Inferior parietal cortex (tissue), 1 donor: Measurements from ENCODE around the gene EML4.
"Not testable (repeated sequence)": the region's sequence is repeated elsewhere in the genome, so short reads cannot be mapped to it uniquely, and the experiment has no call there.

Source experiments
- DNase-seq: peaks from one replicate; pipeline ENCODE4 v3.0.0-alpha.2; 2016; ENCODE audit errors: extremely low spot score

Gene EML4

DNA sequence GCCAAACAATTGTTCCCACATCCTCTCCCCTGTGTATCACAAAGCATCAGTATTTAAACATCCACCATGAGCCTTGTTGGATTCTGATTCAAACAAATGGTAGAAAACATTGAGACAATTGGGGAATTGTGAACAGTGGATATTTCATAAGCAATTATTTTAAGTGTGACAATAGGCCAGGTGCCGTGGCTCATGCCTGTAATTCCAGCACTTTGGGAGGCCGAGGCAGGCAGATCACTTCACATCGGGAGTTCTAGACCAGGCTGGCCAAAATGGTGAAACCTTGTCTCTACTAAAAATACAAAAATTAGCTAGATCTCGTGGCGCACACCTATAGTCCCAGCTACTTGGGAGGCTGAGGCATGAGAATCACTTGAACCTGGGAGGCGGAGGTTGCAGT, 165.7 kb downstream of the EML4 start:
- not testable (repeated sequence) for DNase-seq

DNA sequence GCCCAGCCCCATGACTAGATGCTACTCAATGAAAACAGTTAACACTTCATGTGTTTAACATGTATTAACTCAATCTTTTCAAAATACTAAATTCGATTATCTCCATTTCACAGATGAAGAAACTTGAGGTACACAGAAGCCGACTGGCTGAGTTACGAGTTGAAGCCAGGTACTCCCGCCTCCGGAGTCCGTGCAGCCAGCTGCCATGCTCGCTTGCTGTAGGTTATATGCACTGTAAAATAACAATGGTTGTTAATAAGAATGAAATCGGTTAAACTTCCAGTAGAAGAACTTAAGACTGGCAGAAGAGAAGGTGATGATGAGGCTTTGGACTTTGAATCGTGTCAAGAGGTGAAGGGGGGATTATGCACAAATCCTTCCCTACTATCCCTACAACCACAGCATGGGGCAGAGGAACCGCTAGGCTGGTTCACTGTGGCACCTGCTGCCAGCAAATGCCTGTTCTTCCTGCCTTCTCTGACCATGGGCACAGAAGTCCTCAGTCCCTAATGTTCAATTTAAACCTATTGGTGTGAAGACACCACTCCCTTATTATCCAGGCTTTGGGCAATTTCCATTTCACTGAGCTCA, 166.5 kb downstream of the EML4 start:
- no peak for DNase-seq

DNA sequence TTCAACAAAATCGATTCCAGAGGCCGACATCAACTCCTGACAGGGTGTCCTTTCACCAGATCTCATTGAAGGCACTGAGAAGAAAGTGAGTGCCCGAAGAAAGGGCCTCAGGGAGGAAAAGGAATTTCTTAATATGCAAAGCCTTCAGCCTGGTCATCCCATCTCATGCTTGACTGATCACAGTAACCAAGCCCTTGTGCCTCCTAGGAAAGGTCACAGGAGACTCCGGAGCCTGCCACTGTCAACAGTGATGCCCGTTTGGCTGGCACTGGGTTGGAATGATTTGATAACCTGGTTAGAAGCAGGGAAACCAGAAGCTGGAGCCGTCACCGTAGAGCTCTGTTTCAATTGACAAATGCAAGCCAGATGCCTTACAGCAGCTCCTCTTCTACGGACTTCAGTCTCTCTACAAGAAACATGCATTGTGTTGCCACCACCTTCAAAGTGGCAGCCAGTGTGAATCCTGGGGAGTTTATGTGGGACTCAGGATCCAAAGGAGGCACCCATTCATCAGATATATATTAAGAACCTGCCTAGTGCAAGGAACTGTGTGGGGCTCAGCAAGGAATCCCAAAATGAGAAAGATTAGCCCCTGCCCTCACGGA, 167.3 kb downstream of the EML4 start:
- no peak for DNase-seq

DNA sequence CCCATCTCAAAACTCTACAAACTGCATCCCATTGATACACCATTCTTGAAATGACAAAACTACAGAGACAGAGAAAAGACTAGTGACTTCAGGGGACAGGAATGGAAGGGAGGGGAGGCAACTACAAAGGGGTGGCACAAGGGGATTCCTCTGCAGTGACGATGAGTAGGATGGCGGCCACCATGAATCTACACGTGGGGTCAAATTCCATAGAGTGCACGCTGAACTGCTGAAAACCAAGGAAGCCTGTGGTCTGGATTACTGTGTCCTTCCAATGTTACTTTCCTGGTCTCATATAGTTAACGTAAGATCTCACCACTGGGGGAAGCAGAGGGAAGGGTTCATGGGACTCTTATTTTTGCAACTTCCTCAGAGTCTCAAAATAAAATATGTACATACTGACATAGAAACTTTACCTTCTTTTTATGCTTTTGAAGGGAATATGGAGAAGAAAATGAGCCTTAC, 168.2 kb downstream of the EML4 start:
- no peak for DNase-seq

DNA sequence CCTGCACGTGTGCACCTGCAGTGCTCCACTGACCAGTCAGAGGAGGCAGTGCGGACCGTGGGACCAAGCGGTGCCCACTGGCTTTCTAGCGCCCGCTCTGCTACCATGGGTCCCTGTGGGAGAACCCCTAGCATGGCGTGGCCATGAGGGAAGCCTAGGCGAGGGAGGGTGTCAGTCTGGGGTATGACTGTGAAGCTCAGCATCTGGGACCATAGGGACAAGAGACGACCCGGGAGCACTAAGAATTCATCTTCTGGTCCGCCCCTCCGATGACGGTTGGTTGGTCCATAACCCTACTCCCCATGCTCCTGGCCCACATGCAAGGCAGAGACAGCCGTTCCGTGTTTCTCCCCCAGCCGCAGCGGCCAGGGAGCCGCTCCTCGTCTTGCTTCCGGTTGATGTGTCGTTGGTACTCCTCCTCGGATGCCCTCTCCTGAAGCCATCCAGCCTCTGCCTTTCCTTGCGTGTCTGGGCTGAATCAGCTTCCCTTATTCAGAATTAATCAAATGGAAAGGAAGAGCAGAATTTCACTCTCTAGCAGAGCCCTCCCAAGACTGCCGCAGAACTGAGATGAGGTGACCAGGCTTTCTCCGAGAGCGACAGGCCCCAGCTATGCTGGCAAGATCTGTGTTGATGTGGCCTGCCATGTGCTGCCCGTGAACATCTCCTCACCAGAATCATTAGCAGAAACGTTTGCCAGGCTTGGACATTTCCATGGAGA, 168.9 kb downstream of the EML4 start:
- no peak for DNase-seq

DNA sequence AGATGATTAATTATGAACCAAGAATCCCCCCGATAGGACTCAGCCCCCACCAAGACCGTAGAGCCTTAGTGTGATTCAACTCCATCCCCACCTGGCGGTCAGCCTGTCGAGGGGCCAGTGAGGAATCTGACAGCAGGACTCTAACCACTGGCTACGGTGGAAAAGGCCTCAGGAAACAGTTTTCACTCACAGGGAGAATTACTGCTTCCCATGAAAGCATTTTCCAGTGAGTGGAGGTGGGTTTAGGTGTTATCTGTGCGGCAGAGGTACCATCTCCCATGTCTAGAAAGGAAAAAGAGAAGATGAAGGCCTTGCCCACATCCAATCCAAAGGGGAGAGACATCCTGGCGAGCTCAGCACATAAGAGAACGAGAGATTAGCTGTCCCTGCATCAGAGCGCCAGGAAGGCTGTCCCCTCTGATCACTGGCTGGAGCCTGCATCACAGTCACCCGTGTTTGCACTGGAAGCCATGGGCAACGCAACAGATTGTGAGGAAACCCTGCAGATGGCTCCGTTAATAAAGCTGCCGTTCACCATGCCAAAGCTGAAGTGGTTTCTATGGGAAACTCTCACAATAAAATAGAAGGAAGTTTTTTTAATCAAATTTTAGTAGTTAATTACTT, 169.5 kb downstream of the EML4 start:
- no peak for DNase-seq

DNA sequence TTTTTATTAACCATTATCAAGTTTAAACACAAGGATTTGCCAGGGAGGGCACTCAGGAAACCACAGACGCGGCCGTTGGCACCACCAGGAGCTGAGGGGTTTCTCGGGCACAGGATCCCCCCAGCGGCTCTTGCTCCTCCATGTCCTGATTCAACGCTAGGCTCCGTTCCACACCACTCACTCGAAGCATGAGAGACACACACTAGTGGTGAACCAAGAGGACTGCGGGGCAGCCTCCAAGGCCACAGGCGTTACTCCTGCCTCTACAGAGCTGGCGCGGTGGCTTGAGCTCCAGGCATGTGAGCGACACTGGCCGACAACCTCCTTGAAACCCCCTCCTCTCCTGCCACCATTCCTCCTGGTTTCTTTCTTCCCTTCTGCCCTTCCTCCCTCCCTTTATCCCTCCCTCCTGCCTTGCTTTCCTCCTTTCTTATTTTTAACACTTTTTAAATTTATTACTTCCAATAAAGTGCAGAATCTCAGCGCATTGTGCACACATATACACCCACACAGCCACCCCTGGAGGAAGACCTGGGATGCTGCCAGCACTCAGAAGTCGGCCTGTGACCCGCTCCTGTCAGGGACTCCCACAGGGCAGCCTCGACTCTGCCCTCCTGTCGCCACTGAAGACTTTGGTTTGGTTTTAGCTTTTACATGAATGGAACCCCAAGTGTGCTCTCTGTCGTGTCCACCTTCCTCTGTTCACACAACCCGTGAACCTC, 170.2 kb downstream of the EML4 start:
- DNase-seq: no peak

DNA sequence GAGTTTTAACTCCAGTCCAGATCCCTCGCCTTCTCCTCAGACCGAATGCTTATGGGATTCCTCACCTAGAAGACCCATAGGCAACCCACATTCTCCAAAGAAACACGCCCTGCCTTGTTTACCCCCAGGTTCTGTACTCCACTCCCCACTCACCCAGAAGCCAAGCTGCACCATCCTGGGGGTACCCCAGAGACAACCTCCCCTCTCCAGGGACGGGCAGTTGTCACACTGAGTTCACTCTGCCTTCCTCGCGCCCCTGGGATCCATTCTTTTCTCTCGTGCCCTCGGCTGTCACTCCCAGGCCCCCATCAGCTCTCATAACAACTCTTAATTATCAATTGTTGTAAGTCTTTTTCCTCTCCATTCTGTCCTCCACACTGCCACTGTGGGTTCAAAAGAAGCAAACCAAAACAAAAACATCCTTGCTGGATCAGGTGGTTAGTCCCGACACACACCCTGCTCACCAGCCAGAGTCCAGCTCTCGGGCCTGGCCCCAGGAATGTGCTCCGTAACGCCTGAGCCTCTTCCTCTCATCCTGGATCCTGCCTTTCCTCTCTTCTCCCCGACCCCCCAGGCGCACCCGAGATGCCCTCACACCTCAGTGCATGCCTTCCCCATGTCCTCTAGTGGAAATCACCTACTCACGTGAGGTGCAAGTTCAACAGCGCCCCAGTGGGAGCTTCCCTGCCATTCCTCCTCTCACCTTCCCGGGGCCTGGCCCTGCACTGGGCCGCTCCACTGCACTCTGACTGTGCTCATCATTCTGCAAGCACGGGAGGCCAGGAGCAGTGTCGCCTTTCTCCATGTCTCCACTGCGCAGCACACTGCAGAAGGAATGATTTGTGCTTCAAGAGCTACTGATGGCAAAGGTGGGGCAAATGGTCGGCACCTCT, 171.1 kb downstream of the EML4 start:
- no peak for DNase-seq

DNA sequence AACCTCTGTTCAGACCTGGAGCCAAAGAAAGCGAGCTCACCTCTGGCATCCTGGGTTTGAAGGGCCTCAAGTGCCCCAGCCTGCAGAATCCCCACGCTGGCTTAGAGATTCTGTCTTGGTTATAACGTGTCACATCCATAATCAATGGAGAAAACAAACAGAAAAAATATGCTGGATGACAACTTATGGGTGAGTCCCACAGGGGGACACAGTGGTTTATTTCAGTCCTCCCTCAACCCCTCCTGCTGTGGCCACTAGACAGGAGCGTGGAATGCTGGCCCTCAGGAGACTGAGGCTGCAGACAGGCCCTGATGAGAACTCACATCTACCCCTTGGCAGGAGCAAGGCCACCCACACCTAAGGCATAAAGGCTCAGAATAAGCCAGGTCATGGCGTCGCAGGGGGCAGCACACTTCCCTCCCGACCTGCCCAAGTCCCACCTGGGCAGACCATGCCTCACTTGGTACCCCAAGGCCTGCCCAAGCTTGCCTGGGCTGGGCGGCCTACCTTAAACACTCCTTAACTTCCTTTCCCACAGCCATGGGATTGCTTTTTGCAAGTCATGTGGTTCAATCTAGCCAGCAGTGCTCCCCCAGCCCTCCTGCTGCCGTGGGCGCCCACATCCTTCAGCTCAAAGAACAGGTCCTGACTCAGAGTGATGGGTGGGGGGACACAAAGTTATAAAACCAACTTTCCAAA, 171.9 kb downstream of the EML4 start:
- no peak for DNase-seq

DNA sequence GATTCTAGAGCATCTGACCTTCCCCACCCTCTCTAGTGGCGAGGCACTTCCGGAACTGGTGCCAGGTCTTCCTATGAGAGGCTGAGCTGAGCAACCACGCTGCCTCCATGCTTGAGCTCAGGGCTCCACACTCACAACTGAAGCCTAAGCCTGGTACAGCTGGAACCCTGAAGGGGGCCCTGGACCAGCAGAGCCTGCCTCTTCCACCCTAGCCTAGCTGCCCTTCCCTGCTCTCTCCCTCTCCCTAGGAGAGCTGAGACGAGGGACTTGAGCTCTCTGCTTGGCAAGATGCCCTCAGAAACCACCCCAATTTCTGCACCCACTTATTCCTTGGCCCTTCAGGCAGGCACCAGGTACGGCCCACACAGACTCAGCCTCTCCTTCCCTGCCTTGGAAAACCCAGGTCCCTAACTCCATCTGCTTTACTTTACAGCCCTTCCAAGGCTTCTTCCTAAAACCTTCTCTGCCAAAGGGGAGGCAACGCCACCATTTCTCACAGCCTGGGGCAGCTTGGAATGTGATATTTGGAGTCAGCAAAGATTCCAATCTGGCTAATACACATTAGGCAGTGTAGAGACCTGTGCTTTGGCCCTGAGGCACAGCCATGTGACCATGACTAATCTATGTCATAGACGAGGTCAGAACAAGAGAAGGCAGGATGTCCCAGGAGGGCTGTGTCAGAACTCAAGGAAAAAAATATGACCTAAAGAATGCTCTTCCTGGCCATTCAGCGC, 173.1 kb downstream of the EML4 start:
- DNase-seq: no peak

DNA sequence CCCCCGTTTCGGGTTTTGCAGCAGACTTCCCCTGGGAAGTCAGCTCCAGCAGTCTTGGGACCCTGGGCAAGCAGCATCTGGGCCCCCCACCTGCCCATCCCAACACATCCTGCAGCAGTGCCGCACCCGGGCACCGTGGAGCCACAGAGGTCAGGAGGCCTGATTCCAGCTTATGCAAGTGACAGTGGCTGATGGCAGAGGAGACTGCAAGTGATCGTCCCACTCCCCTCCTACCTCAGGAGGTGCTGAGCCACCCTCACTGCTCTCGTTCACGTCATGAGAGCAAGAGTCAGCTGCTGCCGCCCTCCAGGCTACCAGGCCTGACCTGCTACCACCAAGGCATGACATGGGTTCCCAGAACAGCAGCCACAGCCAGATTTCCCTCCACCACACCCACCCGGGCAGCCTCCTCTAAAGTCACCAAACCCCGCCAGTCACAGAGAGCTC, 173.7 kb downstream of the EML4 start:
- DNase-seq: no peak

DNA sequence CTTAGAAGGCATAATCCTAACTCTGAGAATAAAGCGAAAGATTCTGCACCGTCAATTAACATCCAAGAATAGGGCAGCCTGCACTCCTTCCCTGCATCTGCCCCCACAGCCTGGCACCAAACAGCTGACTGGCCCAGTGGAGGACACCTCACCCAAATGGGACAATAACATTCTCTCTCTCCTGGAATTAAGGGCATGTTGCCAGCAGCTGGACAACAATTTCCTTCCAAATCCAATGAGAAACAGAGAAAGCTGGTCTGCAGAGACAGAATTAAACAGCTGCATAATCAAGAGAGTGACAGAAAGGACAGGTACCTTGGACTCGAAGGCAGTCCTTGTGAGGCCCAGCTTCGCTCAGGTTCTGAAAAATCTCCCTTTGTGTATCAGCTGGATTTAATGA, 176.8 kb downstream of the EML4 start:
- no peak for DNase-seq

DNA sequence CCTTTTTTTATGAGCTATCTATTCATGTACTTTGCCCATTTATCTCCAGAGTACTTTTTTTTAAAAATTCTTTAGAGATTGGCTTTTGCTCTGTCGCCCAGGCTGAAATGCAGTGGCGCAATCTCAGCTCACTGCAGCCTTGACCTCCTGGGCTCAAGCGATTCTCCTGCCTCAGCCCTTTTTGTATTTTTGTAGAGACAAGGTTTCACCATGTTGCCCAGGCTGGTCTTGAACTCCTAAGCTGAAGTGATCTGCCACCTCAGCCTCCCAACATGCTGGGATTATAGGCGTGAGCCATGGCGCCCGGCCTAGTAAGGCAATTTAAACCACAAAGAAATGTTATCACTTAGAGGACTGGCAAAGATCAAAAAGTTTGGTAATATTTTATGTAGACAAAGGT, 177.7 kb downstream of the EML4 start:
- DNase-seq: not testable (repeated sequence)

DNA sequence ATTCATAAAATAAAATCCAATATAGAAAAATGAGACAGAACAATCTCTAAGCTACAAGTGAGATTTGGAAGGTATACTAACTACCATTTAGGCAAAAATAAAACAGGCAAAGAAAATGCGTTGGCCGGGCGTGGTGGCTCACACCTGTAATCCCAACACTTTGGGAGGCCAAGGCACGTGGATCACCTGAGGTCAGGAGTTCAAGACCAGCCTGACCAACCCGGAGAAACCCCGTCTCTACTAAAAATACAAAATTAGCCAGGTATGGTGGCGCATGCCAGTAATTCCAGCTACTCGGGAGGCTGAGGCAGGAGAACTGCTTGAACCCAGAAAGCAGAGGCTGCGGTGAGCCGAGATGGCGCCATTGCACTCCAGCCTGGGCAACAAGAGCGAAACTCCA, 178.4 kb downstream of the EML4 start:
- DNase-seq: not testable (repeated sequence)

DNA sequence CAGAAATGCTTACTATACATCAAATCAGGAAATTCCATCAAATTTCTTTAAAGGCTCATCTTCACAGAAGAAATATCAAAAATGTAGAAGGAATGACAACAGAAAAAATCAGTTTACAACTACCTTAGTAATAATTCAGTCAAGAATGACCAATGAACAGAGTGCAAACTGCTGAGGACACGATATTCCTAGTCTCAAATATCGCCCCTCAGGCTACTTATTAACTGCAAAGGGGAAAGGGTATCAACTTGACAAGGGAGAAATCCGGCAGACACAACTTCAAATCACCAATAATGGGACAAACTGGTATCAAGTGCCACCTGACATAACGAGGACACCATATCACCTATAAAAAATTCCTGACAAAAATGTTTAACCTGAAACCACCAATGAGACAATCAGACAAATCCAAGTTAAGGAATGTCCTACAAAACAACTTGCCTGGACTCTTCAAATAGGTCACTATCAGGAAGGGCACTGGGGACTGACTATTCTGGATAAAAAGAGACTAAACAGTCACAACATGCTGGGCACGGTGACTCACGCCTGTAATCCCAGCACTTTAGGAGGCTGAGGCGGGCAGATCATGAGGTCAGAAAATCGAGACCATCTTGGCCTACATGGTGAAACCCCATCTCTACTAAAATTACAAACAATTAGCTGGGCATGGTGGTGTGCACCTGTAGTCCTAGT, 179.1 kb downstream of the EML4 start:
- no peak for DNase-seq

DNA sequence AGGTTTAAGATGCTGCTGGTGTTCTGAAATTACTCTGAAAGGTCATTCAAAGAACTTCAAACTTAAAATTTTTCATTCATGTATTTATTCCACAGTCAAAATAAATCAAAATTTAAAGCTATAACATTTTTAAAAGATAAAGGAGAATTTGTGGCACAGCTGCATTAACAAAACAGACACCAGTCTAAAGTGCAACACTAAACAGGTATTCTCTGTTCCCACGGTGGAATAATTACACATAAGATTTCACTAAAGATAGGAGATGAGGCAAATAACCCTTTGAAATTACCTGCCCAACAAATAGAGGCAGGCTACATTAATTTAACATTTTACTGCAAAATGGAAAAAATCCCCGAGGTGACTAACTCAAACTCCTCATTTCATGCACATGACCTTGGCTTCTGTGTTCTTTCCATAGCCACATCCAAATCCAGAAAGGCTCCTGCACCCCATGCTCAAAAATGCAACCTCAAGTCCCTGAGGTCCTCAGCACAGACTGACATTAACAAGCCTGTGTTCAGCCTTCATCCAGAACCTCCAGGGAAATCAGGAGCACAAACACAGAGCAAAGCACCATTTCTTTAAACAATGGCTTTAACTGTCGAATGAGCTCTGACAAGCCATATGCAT, 181.4 kb downstream of the EML4 start:
- DNase-seq: no peak

DNA sequence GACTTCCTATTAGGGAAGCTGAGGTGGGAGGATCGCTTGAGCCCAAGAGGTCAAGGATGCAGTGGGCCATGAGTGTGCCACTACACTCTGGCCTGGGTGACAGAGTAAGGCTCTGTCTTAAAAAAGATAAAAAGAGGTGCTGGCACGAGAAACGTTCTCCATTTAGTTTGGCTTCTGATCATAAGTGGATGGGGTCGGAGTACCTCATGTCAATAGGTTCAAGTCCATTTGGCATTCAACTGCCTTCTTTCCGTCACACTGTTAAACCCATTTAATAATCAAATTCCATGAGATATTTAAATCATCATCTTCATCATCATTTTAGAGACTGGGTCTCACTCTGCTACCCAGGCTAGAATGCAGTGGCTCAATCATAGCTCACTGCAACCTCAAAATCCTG, 182.7 kb downstream of the EML4 start:
- no peak for DNase-seq

DNA sequence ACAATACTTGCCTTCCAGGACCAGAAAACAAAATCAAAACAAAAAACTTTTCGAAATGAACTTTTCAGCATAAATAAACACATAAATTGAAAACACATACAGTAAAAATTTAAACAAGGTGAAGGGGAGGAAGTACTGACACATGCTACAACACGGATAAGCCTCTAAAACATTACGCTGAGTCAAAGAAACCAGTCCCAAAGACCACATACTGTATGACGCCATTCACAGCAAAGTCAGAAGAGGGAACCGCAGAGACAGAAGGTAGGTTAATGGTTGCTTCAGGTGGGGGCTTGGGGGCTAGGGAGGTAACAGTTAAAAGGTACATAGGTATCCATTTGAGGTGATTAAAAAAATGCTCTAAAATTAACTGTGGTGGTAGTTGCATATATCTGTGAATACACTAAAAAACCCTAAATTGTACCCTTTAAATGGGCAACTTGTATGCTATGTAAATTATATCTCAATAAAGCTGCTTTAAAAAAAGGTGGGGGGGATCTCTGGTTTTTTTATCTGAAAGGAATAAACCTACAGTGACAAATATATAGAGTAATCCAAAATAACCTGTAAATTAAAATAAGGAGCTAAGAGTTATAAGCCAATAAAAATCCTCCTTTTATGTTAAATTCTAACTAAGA, 184.8 kb downstream of the EML4 start:
- DNase-seq: no peak
